Activated CD4-positive, CD25-positive, alpha-beta regulatory T cell treated with anti-CD3 and anti-CD28 coated beads, Interleukin-2, amount 50 U/mL, for 24 hours (primary cell): ENCODE measurements around the gene TAF4.
"Not testable (repeated sequence)": the region's sequence is repeated elsewhere in the genome, so short reads cannot be mapped to it uniquely, and the experiment has no call there.

Experiments
- ATAC-seq, 2 donors: fragments of 150-1000 bp; cut with Tn5 transposase; one replicate each; pipeline ENCODE4 v1.10.0; 2021; ENCODE audit warnings: mild to moderate bottlenecking in 1 of 2, moderate library complexity in 1 of 2

TAF4 gene

DNA sequence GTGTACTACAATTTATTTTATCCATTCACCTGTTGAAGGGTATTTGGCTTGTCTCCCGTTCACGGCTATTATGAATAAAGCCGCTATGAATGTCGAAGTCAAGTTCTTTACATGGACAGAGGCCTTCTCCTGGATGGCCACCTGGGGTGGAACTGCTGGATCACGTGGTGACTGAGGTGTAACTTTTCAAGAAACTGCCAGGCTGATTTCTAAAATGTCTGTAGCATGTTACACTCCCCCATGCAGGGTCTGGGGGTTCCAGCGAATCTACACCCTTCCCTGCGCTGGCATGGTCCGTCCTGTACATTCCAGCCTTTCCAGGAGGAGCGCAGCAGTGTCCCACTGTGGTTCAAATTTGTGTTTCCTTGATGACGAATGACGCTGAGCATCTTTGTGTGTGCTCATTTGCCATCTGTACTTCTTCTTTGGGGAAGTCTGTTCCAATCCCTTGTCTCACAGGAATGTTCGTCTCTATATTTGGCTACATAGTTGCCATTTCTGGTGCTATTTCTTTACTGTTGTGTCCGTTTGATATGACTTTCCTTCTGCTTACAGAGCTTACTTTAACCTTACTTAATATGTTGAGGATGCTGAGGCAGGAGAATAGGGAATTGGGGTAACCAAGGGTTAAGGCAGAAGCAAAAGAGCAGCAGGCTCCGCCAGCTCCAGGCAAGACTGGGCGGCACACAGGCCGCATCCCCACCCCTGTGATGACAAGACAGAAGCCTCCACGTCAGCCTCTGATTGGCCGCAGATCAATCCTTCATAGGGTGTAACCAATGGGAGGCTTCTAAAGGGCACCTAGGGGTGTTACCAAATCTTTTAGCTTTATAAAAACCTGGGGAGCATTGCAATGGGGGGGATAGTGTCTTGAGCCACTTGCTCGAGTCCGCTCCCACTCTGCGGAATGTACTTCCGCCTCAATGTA lies 106.6 kb downstream of the TAF4 start:
- ATAC-seq = no peak

DNA sequence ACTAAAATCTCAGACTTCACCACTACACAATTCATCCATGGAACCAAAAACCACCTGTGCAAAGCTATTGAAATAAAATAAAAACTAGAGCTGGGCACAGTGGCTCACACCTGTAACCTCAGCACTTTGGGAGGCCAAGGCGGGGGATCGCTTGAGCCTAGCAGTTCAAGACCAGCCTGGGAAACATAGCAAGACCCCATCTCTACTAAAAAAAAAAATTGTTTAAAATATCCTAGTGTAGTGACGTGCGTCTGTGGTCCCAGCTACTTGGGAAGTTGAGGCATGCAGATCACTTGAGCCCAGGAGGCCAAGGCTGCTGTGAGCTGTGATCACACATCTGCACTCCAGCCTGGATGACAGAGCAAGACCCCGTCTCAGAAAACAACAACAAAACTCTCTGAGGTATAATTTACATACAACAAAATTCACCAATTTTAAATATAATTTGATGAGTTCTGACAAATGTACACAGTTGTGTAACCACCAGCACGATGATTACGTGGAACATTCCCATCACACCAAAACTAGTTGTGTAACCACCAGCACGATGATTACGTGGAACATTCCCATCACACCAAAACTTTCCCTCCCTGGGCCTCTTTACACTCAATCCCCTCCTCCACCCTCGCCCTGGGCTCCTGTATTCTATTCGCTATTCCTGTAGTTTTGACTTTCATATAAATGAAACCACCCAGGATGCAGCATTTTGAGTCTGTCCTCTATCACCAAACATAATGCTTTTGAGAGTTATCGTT lies 107.5 kb downstream of the TAF4 start:
- no peak for ATAC-seq

DNA sequence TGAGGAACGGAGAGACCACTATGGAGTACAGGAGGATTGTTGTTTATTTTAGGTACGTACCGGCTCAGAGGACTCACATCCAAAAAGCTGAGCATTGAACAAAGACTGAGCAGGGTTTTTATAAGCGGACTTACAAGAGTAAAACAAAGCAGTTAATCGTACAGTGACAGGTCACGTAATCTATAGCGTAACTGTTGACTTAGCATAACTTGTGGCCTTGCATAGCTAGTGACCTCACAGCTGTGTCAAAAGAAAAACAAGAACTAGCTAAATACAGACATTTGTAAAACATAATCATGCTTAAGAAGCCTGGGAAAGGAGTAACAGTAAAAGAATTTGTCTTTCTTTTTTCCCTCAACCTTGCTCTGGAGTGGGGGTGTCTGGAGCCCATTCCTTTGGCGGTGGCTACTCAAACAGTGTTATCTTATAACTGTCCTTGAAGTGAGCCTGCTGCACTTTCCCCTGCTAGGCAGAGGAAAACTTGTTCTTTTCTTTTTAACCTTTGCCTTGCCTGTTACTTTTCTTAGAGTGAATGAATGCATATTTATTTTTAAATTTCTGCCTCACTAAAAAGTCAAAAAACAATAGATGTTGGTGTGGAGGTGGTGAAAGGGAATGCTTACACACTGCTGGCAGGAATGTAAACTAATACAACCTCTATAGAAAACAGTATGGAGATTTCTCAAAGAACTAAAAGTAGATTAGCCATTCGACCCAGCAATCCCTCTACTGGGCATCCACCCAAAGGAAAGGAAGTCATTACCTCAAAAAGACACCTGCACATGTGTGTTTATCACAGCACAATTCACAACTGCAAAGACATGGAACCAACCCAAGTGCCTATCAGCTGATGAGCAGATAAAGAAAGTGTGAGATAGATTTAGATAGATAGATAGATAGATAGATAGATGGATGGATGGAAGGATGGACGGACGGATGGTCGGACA lies 109.0 kb downstream of the TAF4 start:
- ATAC-seq = no peak

DNA sequence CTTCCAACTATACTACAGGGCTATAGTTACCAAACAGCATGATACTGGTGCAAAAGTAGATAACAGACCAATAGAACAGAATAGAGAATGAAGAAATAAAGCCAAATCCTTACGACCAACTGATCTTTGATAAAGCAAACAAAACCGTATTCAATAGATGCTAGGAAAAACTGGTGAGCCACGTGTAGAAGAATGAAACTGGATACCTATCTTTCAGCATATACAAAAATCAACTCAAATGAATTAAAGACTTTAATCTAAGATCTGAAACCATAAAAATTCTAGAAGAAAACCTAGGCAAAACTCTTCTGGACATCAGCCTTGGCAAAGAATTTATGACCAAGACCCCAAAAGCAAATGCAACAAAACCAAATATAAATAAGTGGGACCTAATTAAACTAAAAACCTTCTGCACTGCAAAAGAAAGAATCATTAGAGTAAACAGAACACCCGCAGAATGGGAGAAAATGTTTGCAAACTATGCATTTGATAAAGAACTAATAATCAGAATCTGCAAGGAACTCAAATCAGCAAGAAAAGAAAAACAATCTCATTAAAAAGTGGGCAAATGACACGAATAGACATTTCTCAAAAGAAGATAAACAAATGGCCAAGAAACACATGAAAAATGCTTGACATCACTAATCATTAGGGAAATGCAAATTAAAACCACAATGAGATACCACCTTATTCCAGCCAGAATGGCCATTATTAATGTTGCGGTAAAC lies 109.8 kb downstream of the TAF4 start:
- no peak for ATAC-seq

DNA sequence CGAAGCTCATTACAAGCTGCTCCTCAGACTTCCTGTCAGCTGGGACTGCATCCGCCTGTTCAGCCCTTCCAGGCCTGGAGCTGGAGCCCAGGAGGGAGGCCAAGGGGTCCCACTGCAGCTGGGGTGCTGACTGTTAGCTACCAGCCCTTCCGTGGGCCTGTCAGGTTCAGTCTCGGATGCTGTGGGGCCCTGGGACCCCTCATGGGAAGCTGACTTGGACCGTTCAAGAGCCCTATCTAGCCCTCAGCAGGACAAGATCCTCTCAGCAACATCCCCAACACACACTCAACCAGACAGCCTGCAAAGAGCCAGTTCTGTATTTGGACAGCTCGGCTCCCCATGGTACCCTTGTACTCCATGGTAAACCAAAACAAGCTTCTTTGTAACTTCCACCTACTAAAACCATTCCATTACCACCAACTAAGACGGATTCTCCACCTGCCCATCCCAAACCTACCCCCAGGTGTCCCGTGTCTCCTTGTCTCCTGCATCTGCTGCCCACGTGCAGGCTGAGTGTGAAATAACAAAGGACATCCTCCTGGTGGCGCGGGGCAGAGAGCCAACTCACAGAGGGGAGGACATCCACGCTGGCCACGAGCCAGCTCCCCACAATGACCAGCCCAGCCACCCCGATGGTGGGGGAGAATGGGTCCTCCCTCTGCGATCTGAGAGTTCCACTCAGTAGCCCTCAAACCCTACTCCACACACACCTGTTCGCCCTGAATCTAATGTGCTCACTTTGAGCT lies 111.2 kb downstream of the TAF4 start:
- ATAC-seq = no peak

DNA sequence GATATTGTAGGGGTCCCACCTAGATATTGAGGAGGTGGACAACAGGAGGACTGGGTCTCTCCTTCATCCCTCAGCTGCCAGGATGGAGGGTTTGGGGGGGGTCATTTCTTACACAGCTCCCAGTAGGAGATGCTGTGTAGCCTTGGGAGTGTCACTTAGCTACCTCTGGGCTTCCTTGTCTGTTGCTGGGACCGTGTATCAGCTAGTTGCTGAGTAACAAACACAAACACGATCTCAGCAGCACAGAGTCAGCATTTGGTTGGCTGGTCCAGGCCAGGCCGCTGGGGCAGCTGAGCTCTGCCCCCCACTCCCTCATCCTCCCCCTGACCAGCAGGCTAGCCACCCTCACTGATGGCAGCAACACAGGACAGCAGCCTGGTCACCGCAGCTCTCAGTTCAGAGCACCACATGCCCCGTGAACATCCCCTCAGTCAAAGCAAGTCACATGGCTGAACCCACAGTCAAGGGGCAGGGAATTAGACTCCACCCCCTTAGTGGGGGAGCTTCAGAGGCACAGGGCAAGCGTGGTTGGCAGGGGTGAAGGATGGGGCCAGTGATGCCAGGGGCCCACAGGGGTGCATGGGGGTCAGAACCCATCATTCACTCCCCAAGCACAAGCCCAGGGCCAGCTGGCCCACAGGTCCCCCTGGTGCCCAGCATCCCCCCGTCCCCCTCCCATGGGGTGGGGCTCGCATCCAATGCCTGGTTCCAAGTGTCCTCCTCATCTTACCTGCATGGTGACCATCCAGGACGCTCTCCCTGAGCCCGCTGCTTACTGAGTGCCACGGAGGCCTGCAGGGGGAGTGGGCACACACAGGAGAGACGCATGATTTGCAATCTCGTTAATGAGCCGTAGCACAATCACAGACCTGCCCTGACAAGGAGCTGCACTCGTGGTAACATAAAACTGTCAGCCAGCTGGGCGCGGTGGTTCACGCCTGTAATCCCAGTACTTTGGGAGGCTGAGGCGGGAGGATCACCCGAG lies 112.4 kb downstream of the TAF4 start:
- no peak for ATAC-seq

DNA sequence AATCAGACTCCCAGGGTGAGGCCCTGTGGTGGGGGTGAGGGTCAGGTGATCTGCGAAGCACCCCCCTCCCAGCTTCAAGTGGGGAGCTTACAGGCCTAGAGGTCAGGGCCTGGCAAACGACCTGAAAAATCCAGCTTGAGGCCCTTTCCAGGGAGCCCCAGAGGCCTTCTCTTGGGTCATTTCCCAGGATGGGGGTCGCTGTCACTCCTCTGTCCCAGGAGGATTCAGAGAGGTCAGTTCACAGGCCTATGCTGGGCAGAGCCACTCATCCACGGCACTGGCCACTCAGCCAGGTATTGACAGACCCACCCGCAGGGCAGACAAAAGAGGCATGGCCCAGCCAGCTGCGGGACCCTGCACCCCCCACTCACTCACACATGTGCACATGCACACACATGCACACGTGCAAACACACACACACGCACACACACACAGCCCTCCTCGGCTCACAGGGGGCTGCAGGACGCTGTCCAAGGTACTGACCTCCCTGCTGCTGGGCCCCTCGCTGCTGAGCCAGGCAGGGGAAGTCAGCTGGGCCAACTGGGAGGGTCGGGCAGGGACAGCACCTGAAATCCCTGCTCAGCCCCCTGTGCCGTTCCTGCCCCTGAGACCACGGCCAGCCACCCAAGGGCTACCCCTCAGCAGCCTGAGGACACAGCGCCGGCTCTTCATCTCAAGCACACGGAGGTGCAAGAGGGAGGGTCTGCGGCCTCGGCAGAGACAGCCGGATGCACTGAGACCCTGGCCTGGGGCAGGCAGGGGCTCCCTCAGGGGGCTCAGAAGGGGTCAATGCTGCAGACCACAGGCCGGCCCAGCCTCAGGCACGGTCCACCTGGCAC lies 113.8 kb downstream of the TAF4 start:
- no peak for ATAC-seq

DNA sequence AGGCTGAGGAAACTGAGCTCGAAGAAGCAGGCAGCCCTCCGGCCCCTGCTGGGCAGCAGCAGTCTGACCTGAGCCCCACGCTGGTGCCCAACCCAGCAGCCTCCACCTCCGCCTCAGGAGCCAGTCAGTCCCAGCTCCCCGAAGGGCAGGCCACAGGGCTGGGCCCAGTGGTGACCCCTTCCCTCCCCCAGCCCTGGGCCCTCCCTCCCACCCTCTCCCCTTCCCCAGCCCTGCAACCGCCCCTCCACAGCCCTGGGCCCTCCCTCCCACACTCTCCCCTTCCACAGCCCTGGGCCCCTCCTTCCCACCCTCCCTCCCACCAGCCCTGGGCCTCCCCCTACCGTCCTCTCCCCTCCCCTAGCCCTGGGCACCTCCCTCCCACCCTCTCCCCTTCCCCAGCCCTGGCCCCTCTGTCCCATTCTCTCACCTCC lies 115.0 kb downstream of the TAF4 start:
- no peak for ATAC-seq

DNA sequence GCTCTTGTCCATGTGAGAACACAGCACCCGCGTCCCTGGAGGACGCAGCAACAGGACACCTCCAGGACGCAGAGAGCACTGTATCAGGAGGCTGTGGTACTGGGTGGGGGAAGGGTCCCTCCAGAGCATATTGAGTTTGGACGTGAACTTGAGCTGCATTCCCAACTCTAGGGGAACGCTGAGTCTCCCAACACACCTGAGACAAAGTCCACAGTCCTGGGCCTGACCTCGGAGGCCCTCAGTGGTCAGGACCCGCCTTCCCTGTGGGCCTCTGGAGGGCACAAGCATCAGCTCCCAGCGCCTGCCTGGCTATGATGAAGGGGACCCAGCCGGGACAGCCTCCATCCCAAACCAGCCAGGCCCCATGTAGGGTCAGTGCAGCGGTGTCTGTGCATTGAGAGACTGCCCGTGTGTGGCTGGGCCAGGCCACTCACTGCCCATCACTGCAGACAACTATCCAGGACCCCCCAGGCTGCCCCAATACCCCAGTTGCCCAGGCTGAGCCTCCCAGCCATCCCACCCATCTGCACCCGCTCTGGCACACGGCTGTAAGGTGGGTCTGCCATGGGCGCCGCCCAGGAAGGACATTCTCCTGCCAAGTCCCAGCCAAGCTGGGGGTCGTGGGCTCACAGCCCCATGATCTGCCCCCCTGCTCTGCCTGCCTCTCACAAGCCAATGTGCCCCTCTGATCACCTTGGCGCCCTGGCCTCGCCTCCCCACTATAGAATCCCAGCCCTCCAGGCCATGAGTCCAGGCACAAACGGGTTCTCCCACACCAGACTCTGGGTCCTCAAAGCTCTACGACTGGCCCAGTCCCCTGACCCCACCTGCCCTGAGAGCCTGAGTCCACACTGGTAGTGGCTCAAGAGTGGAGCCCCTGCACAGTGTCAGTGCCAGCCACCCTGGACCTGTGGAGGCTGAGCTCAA lies 115.7 kb downstream of the TAF4 start:
- no peak for ATAC-seq

DNA sequence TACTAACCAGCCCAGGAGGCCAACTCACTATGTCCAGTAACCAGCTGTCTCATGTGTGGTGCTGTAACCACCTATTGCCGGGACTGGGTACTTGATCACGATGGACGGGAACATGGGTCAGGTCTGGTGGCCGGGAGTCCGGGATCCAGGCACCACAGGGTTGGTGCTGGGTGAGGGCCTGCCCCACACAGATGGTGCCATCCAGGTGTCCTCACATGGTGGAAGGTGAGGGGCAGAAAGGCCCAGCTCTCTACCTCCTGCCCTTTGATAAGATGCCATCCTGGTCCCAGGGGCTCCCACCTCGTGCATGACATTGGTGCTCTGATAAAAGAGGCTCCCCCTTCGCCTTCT lies 116.3 kb downstream of the TAF4 start:
- ATAC-seq = no peak

DNA sequence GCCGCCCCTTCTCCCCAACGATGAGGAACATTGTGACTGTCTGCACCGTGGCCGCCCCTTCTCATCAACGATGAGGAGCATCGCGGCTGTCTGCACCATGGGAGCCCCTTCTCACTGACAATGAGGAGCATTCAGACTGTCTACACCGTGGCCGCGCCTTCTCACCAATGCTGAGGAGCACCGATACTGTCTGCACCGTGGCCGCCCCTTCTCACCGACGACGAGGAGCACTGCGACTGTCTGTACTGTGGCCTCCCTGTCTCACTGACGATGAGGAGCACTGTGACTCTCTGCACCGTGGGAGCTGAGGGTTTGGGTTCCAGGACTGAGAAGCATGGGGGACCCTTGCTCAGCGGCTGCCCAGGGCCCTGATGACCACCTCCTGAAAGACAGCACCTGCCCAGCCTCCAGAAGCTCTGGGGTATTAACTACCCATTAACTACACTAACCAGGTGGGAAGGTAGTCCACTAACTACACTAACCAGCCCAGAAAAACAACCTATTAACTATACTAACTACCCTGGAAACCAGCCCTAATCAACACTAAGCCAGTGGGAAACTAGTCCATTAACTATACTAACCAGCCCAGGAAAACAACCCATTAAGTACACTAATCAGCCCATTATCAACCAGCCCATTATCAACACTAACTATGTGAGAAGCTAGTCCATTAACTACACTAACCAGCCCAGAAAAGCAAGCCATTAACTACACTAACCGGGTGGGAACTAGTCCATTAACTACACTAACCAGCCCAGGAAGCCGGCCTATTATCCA lies 116.9 kb downstream of the TAF4 start:
- ATAC-seq = no peak

DNA sequence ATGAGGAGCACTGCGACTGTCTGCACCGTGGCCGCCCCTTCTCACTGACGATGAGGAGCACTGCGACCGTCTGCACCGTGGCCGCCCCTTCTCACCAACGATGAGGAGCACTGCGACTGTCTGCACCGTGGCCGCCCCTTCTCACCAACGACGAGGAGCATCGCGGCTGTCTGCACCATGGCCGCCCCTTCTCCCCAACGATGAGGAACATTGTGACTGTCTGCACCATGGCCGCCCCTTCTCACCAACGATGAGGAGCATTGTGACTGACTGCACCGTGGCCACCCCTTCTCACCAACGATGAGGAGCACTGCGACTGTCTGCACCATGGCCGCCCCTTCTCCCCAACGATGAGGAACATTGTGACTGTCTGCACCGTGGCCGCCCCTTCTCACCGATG lies 117.6 kb downstream of the TAF4 start:
- not testable (repeated sequence) for ATAC-seq

DNA sequence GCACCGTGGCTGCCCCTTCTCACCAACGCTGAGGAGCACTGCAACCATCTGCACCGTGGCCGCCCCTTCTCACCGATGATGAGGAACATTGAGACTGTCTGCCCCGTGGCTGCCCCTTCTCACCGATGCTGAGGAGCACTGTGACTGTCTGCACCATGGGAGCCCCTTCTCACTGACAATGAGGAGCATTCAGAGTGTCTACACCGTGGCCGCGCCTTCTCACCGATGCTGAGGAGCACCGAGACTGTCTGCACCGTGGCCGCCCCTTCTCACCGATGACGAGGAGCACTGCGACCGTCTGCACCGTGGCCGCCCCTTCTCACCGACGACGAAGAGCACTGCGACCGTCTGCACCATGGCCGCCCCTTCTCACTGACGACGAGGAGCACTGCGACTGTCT lies 120.2 kb downstream of the TAF4 start:
- ATAC-seq = not testable (repeated sequence)

DNA sequence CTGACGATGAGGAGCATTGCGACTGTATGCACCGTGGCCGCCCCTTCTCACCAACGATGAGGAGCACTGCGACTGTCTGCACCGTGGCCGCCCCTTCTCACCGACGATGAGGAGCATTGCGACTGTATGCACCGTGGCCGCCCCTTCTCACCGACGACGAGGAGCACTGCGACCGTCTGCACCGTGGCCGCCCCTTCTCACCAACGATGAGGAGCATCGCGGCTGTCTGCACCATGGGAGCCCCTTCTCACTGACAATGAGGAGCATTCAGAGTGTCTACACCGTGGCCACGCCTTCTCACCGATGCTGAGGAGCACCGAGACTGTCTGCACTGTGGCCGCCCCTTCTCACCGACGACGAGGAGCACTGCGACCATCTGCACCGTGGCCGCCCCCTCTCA lies 120.7 kb downstream of the TAF4 start:
- ATAC-seq = not testable (repeated sequence)

DNA sequence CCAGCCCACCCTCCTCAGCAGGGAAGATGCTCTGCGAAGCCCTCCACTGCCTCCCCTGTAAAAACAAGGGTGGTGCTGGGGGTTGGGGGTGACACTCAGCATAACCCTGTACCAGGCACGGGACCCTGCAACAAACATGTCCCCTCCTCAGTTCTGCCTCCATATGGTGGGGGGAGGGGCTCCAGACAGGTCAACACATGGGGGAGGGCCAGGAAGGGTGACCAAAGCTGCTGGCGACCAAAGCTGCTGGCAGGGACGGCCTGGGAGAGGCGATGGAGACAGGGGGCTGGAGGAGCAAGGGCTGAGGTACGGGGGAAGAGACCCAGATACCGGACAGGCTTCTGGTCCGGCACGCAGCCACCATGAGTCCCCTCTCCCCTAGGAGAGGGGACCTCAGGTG lies 123.2 kb downstream of the TAF4 start:
- no peak for ATAC-seq

DNA sequence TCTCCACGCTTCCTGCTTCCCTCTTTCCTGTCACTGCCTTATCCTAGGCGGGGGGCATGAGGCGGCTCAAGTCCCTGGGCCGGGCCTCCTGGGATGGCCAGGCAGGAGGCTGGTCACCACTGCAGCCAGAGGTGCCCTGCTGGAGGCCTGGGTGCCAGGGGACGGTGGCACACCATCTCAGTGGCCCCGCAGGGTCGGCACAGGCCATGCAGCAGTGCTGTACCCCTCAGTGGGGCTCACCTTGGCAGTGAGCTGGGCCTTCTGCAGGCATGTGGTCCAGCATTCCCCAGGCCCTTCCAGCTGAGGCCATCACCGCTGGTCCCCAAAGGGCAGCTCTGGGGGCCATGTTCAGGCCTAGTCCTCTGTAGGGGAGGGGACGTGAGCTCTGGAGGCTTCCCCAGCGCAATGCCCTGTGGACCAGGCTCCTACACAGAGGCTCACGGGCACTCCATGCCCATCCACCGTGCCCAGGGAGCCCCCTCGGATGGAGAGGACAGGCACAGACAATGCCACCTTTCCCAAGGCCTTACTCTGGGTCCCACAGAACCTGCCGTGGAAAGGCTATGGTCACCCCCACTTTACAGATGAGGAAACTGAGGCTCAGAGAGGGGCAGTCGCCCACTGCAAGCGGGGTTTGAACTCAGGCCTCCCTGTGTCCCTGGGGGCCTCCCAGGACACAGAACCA lies 123.8 kb downstream of the TAF4 start:
- ATAC-seq = no peak
